Esophagus (tissue), 2 donors: ENCODE data around the gene NHSL1. TPM values are rescaled to one million over a fixed set of nuclear protein-coding genes. Genes with fewer than 3 reads are reported as not detected.

Experiments used
- H3K27ac ChIP-seq, 2 donors: one replicate each; pipeline ENCODE4 v1.5.1; 2013; ENCODE audit warnings: low read depth in 2 of 2, mild to moderate bottlenecking in 2 of 2, inconsistent platforms in 1 of 2, low read length in 1 of 2, moderate library complexity in 1 of 2
- H3K27me3 ChIP-seq, 2 donors: one replicate each; pipeline ENCODE4 v1.6.1; 2013; ENCODE audit warnings: low read length in 2 of 2, control low read depth in 1 of 2, mild to moderate bottlenecking in 1 of 2; ENCODE audit not compliant: insufficient read depth in 2 of 2, control insufficient read depth in 1 of 2
- H3K36me3 ChIP-seq, 2 donors: one replicate each; pipeline ENCODE4 v1.6.1; 2013; ENCODE audit warnings: low read length in 1 of 2; ENCODE audit not compliant: control insufficient read depth in 2 of 2, insufficient read depth in 2 of 2
- H3K4me1 ChIP-seq, 2 donors: one replicate each; pipeline ENCODE4 v1.6.1; 2013; ENCODE audit warnings: low read length in 1 of 2; ENCODE audit not compliant: control insufficient read depth in 2 of 2, insufficient read depth in 2 of 2
- H3K4me3 ChIP-seq, 2 donors: one replicate each; pipeline ENCODE4 v1.5.1; 2013; ENCODE audit warnings: low read length in 2 of 2, mild to moderate bottlenecking in 2 of 2, low read depth in 1 of 2, moderate library complexity in 1 of 2
- H3K9me3 ChIP-seq, 2 donors: one replicate each; pipeline ENCODE4 v1.6.1; 2013; ENCODE audit warnings: mild to moderate bottlenecking in 2 of 2, low read depth in 1 of 2, low read length in 1 of 2, moderate library complexity in 1 of 2; ENCODE audit not compliant: control insufficient read depth in 2 of 2, insufficient read depth in 1 of 2
- WGBS, 2 donors: extraction: QIAGEN DNeasy Blood & Tissue Kit; methylation state at CpG; one replicate each; pipeline ENCODE4 v1.1.7; 2013; 5-methylcytosine and 5-hydroxymethylcytosine counted together
- polyA plus RNA-seq, 2 donors: library from polyadenylated mRNA; stranded (reverse); fragments of 200-250 nt; gene quantifications; one replicate each; pipeline ENCODE4 v1.2.3, GENCODE V29; 2013
- donor health status: healthy with polysubstance abuse.
- donor health status: Bipolar disorder and iron deficiency.

NHSL1 gene
- polyA plus RNA-seq, 2 donors, result 6.5 to 12.9 TPM

DNA sequence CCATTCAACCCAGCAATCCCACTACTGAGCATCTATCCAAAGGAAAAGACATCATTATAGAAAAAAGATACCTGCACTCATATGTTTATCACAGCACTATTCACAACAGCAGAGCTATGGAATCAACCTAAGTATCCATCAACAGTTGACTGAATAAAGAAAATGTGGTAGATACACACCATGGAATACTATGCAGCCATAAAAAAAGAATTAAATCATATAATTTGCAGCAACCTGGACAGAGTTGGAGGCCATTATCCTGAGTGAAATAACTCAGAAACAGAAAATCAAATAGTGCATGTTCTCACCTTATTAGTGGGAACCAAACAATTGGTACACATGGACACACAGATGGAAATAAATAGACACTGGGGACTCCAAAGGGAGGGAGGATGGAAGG is 23.2 kb downstream of the NHSL1 start:
- no peaks in the 10 kb centered on the region for H3K27me3 ChIP-seq
- no peaks in the 10 kb centered on the region for H3K9me3 ChIP-seq
- no peak overlapping the region for H3K4me3 ChIP-seq
- H3K36me3 ChIP-seq, result no peaks in the 10 kb centered on the region
- no peak overlapping the region for H3K27ac ChIP-seq
- no peaks in the 10 kb centered on the region for H3K4me1 ChIP-seq

DNA sequence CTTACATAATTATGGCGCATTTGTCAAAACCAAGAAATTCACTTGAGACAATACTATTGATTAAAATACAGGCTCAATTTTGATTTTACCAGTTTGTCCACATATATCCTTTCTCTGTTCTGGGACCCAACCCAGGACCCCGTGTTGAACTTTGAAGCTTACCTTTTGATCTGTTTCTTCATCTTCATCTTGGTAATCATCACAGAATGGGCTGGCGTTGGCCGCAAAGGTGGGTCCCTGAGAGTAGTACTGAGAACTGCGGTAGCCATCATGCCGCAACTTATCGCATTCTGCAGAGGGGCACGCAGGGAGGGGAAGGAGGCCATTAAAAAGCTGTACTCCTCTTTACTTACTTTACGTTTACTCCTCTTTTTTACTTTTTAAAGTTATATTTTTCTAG is 26.1 kb downstream of the NHSL1 start:
- no peak overlapping the region for H3K4me3 ChIP-seq
- WGBS, 2 donors, result 90 to 96% methylated on average over 9 of the region's 9 CpGs
- H3K27me3 ChIP-seq, result no peaks in the 10 kb centered on the region
- no peak overlapping the region for H3K27ac ChIP-seq
- no peaks in the 10 kb centered on the region for H3K4me1 ChIP-seq
- no peaks in the 10 kb centered on the region for H3K36me3 ChIP-seq
- no peaks in the 10 kb centered on the region for H3K9me3 ChIP-seq

- no peak overlapping the region for H3K4me3 ChIP-seq
- H3K9me3 ChIP-seq, result no peaks in the 10 kb centered on the region
- no peaks in the 10 kb centered on the region for H3K4me1 ChIP-seq
- no peak overlapping the region for H3K27ac ChIP-seq
- H3K27me3 ChIP-seq, result no peaks in the 10 kb centered on the region
- WGBS, 2 donors, result 92% methylated on average over 9 of the region's 9 CpGs
- H3K36me3 ChIP-seq, result peaks cover 0 to 7% of the 10 kb centered on the region in 2 donors
These were observed 30.8 kb downstream of the NHSL1 start for GRCh38 chr6:138468320-138469015.

- H3K9me3 ChIP-seq, result no peaks in the 10 kb centered on the region
- H3K27me3 ChIP-seq, result no peaks in the 10 kb centered on the region
- peaks cover 0 to 7% of the 10 kb centered on the region in 2 donors for H3K36me3 ChIP-seq
These were observed 31.4 kb downstream of the NHSL1 start for GRCh38 chr6:138467901-138468300.

DNA sequence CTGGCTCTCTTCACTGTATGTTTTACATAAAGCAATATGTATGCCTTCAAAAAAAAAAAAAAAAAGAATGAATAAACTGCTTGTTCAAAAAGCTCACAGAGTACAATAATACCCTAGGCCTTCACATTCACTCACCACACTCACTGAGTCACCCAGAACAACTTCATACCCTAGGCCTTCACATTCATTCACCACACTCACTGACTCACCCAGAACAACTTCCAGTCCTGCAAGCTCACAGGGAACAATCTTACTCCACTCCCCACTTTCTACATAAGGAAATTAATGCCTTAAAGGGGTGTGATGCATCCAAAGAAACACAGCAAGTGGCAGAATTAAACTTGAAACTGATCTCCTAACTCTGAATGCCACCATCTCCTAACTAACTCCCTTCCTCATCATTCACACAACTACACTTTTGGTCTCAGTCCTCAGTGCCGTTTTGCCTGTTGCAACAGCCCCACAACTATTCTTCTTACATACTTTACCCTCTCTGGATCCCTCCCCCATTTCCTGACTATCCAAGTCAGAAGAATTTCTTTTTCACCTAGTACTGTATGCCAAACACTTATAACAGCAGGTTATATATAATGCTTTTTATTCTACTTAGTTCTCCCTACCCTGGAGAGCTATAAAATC is 34.2 kb downstream of the NHSL1 start:
- Histone ChIP-seq H3K4me1 (no peaks in the 10 kb centered on the region), H3K36me3 (peaks cover 0 to 7% of the 10 kb centered on the region in 2 donors), H3K27me3 (no peaks in the 10 kb centered on the region), H3K27ac (peak overlapping the region; percentile 70 to 79), H3K4me3 (no peak overlapping the region), H3K9me3 (no peaks in the 10 kb centered on the region)
- WGBS, 2 donors, result 41 to 53% methylated on average over 1 of the region's 1 CpG

More at GRCh38 chr6:138467901-138468300, 31.4 kb downstream of the NHSL1 start:
- Histone ChIP-seq H3K4me3 (no peak overlapping the region), H3K27ac (no peak overlapping the region), H3K4me1 (no peaks in the 10 kb centered on the region)

- H3K9me3 ChIP-seq, result no peaks in the 10 kb centered on the region
- H3K4me3 ChIP-seq, result no peak overlapping the region
- peaks cover 0 to 7% of the 10 kb centered on the region in 2 donors for H3K36me3 ChIP-seq
- H3K4me1 ChIP-seq, result no peaks in the 10 kb centered on the region
- 93 to 95% methylated on average over 20 of the region's 20 CpGs for WGBS, 2 donors
- no peak overlapping the region for H3K27ac ChIP-seq
- no peaks in the 10 kb centered on the region for H3K27me3 ChIP-seq
These were observed 35.2 kb downstream of the NHSL1 start for GRCh38 chr6:138464085-138464484.

DNA sequence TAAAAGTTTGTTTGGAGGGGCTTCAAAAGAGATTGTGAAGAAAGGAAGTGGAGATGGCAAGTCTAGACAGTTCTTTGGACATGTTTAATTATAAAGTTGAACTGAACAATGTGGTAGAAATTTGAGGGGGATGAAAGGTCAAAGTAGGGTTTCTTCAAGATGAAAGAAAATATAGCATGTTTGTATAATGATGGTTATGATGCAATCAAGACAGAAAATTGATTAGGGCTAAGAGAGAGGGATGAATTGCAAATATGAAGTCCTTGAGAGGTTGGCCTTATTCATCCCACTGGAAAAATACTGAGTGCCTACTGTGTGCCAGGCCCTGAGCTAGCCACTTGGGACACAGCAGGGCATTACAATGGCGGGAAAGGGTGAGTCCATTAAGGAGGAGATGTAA is 37.6 kb downstream of the NHSL1 start:
- Histone ChIP-seq H3K27ac (no peak overlapping the region), H3K4me3 (no peak overlapping the region), H3K9me3 (no peaks in the 10 kb centered on the region), H3K4me1 (no peaks in the 10 kb centered on the region), H3K27me3 (no peaks in the 10 kb centered on the region), H3K36me3 (peaks cover 0 to 7% of the 10 kb centered on the region in 2 donors)
- WGBS, 2 donors, result 99 to 100% methylated on average over 1 of the region's 1 CpG

- Histone ChIP-seq H3K27me3 (no peaks in the 10 kb centered on the region), H3K4me1 (peaks cover 0 to 6% of the 10 kb centered on the region in 2 donors), H3K9me3 (no peaks in the 10 kb centered on the region), H3K36me3 (no peaks in the 10 kb centered on the region), H3K27ac (peak overlapping the region; percentile 55 to 59), H3K4me3 (no peak overlapping the region)
- 30 to 31% methylated on average over 6 of the region's 6 CpGs for WGBS, 2 donors
These were observed 42.9 kb downstream of the NHSL1 start for GRCh38 chr6:138456401-138456790.

DNA sequence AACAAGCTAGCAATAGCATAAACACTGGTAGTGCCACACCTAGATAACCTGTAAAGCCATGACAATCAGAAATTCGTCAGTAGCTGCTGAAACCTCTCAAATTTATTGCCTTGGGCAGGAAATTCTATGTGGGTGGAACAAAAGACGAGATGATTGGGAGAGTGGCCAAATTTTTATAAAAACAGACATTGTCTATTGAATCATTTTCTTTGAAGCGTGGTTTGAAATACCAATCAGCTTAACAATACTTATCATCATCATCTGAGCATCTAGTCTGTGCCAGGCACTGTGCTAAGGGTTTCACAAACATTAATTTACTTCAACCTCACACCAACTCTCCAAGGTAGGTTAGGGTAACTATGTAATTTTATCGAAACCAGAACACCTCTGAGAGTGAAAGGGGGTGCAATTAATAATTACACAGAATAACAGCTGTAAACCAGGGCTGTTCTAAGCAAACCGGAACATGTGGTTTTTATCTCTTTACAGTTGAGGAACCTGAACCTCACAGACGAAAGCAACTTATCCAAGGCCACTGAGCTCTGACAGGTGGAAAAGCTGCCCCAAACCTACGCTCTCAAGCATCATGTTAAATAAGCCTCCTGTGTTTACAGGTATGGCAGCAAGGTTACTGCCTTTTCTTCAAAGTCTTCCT is 43.4 kb downstream of the NHSL1 start:
- H3K4me1 ChIP-seq, result peaks cover 0 to 6% of the 10 kb centered on the region in 2 donors
- H3K9me3 ChIP-seq, result no peaks in the 10 kb centered on the region
- WGBS, 2 donors, result 27 to 35% methylated on average over 7 of the region's 7 CpGs
- H3K36me3 ChIP-seq, result no peaks in the 10 kb centered on the region
- peak overlapping the region; percentile 55 to 59 for H3K27ac ChIP-seq
- no peaks in the 10 kb centered on the region for H3K27me3 ChIP-seq
- H3K4me3 ChIP-seq, result no peak overlapping the region
